NCI-H82 treated with DMSO at 0.1 percent for 48 hours (cell line): ENCODE measurements around the gene MTIF2.
"Not testable (repeated sequence)": the region's sequence is repeated elsewhere in the genome, so short reads cannot be mapped to it uniquely, and the experiment has no call there.

ENCODE experiments used
- DNase-seq: peaks from one replicate; lab custom pipeline; 2025; ENCODE audit not compliant: unreplicated experiment; lab: John Stamatoyannopoulos, UW

The MTIF2 gene

DNA sequence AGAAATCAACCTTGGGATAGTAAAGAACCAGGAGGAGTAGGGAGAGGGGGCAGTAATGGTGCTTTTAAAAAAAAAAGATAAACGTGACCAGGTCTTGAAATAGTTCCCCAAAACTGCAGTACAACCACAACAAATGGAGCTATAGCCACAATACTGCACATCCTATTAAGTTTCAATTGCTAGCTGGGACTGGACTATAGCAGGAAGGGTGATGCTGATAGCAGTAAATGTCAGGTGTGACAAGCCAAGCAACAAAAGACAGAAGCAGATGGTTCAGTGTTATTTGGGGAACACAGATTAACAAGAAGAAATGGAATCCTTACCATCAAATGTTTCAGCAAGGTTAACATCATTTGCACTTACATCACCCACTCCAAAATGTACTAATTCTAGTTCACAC is 26.4 kb downstream of the MTIF2 start:
- no peak for DNase-seq

DNA sequence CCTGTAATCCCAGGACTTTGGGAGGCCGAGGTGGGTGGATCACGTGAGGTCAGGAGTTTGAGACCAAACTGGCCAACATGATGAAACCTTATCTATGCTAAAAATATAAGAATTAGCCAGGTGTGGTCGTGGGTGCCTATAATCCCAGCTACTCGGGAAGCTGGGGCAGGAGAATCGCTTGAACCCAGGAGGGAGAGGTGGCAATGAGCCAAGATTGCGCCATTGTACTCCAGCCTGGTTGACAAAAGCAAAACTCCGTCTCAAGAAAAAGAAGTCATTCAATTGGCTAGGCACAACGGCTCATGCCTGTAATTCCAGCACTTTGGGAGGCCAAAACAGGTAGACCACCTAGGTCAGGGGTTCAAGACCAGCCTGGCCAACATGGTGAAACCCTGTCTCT is 27.4 kb downstream of the MTIF2 start:
- DNase-seq: not testable (repeated sequence)

DNA sequence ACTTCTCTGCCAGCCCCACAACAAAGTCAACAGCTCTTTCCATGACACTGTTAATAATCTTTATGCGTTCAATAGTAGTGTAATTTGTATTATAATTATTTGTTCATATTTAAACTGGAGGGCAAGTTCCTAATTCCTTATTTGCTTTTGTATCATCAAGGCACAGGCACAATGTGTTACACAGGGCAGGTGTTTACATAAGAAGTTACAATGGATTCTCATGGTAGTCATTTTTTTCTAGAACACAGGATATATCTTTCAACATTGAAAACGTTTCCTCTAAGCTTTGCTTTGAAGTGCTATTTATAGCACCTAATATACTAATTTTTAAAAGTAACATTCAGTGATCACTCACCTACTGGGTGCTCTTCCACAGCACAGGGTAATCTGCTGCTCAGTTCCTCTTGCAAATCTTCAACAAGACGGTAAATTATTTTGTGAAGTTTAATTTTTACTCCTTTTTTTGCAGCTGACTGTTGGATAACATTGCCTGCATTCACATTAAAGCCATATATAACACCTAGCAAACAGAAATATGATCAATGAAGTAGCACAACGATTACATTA is 29.3 kb downstream of the MTIF2 start:
- DNase-seq: no peak

DNA sequence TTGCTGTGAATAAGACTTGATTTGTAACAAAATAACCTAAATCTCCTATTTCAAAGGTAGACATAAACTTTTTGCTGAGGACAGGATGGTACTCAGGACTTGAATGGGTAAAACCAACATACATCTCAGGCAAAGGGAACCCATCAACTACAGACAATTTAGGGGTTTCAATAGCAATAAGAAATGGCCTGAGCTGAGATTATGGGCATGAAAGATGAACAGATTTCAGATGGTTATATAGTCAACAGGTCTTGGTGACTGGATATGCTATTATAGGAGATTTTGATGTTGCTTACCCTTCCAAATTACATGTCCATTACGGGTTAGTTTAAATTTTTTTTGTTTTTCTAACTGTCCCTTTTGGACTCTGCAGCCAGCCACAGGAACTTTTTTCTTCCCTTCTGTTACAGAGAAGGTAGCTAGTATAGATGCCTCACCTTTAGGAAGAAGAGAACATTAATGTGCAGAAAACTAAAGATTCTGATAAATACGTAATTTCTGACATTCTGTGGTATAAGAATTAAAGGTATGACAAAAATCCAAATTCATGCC is 32.0 kb downstream of the MTIF2 start:
- no peak for DNase-seq

DNA sequence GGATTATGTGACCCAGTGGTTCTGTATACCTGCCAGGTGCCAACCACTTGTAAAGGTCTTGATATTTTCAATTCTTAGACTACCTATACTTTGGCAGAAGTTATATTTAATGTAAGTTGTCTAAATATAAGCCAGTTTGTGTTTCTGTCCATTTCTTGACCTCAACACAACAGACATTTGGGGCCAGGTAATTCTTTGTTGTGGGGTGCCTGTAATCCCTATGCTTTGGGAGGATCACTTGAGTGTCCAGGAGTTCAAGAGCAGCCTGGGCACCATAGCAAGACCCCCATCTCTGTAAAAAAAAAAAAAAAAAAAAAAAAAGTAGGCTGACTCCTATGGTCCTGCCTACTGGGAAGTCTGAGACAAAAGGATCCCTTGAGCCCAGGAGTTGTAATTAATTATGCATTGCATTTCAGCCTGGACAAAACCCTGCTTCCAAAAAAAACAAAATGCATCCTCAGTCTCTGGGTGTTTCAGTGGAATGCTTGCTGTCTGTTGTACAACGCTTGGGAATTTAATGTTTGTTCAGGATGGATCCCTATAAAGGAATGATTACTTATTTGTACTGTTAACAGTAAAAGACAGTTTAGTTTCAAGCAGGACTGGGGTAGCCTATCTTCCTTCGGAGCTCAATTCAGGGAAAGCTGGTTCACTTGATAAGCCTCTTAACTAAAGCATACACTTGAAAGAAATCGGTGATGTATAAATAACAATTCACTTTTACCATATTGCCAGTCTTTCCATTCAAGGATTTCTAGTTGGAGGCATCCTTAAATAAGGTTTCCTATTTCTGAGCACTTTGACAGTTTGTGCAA is 33.1 kb downstream of the MTIF2 start:
- no peak for DNase-seq

DNA sequence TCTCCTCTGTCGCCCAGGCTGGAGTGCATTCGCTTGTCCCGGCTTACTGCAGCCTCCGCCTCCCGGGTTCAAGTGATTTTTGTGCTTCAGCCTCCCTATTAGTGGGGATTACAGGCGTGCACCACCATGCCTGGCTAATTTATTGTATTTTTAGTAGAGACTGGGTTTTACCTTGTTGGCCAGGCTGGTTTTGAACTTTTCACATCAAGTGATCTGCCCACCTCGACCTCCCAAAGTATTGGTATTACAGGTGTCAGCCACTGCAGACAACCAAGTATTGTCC is 35.4 kb downstream of the MTIF2 start:
- DNase-seq: no peak

DNA sequence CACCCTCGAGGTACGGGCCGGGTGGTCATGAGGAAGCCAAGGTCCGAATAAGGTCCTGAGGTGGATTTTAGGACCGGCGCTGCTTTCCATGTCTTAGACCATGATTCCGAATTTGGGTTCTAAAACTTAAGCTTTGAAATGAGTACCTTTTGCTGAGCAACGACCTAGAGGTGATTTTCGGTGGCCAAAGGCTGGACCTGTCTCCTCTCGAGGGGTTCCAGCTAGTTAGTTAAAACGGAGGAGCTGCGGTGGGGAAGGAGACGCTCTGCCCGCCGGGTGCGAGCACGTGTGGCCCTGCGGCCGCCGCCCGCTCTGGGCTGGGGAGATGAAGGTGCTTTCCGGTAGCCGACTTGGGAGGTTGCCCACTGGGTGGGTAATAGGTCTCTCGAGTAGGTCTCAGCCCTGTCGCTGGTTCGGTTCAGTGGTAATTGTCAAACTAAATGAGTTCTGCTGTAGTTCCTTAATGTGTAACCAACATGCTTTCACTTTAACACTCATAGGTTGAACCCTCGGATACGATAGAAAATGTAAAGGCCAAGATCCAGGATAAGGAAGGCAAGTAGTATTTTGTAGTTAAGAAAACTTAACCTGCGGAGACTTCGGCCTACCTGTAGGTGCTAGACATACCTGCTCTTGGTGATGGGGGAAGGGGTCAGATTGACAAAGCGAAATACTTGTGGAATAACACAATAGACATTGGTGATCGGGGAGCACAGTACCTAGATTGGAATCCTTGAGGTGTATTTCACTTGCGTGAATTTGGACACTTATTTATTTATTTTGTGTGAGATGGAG is 36.0 kb downstream of the MTIF2 start:
- DNase-seq: no peak

DNA sequence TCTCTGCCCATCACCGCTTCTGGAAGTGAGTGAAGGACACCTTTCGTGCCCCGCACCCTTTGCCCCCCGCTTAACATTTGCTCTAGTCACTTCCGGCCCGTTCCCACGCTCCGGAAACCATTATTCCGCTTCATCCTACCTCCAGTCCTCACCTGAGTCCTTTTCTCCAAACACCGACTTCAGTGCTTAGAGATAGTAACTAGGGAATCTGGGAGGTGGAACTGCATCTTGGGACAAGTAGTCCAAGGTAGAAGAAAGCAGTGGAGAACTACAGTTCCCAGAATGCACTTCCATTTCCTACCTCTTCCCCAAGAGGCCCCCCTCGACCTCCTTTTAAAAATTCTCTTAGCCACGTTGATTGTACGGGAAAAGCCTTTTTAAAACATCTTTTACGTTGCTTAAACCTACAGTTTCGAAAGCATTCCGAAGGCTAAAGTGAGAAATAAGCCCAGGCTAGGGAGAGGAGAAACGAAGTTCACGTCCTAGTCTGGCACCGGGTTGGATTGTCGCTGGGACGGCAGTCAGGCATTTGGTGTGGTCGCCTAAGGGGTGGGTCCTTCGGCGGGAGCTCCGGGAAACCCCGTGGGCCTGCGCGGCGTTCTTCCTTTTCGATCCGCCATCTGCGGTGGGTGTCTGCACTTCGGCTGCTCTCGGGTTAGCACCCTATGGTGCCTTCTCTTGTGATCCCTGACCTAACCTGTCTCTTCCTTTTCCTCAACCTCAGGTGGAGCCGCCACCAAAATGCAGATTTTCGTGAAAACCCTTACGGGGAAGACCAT is 36.8 kb downstream of the MTIF2 start, which contains the start of the genes CLHC1 and RPS27A:
Gene CLHC1, minus strand, starts transcription at position 210 of the 779 bp plus-strand sequence. CDS start 9,882 bp downstream, outside the sequence.
Gene RPS27A, plus strand, starts transcription at position 605 of the 779 bp plus-strand sequence. Its CDS starts 137 bp downstream, at position 742.
- DNase-seq: peak; percentile 98

DNA sequence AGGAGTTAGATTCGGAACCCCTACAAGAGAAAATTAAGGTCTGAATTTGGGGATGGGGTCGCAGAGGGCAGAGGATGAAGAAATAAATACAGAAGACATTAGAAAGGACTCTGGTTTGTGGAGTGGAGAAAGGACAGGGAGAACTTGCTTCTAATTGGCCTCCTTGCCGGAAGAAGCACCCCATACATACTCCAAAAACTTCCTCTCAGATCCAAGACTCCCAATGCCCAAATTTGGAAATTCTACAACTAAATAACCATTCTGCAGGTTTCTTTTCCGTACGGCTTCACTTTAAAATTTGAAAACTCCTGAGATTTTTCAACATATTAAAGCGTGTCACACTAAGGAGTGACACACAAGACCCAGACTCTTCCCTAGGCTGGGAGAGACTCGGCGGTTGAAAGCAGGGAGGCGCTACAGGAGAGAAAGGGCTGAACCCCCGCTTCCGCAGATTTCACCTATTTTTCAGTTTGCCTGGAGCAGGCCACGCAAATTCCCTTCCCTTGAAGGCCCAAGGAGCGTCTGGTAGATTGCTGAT is 37.4 kb downstream of the MTIF2 start:
- DNase-seq: no peak

DNA sequence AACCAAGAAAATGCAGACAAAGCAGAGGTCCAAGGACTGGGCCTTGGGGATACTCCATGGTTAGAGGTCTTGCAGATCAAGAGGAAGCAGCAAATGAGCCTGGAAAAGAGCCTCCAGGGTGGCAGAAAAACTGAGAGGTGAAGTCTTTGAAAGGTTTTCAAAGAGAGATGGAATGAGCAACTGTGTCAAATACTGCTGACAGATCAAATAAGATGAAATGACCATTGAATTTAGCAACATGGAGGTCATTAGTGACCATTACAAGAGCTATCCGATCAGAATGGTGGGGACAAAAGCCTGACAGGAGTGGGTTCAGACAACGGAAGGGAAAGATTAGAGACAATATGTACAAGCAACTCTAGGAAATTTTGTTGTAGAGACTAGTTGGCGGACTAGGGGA is 38.5 kb downstream of the MTIF2 start:
- DNase-seq: no peak

DNA sequence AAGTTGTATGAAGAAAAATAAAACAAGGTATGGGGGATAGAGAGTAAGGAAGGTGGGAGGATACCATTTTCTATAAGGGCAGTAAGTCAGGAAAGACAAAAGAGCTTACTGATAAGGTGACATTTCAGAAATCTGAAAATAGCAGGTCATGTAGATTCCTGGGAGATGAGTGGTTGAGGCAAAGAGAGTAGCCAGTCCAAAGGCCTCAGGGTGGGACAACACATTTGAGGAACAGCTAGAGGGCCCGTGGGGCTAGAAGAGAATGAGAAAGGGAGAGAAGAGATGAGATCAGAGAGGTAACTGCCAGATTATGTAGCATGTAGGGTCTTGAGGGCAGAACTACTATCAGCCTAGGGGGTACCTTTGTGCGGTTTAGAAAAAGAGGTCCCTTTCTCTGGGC is 39.8 kb downstream of the MTIF2 start:
- no peak for DNase-seq

DNA sequence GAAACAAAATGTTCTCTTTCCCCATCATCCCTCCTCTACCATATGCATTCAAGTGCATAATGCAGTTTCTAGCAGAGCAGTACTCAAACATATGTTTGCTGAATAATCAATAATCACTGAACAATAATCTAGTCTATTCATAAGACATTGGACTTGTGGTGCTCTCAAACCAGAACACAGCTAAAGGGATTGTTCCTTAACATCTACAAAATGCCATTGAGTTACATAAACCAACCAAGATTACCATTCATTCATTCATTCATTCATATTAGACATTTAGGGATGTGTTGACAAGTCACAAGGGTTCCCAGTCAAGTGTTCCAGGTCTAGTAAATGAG is 40.8 kb downstream of the MTIF2 start:
- no peak for DNase-seq

DNA sequence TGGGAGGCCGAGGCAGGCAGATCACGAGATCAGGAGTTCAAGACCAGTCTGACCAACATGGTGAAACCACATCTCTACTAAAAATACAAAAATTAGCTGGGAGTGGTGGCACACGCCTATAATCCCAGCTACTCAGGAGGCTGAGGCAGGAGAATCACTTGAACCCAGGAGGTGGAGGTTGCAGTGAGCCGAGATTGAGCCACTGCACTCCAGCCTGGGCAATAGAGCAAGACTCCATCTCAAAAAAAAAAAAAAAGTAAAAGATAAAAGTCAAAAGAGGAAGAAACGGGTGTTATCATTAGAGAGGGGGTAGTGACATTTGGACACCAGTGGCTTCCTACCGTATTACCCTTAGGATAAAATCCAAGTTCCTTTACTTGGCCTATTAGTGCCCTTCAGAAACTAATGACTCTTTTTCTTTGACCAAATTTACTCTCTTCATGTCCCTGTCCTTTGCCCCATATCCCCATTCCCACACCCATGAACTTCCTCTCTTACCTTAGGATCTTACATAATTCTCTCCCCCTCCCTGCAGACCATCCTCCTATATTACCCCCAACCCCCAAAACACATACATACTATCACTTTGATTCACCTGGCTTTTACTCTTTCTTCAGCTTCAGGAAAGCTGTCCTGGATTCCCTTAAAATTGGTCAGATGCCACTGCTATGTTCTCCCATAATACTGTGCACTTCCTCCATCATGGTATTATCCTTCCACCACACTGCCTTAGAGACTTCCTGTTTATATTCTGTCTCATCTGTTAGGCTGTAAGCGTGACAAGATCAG is 41.4 kb downstream of the MTIF2 start:
- not testable (repeated sequence) for DNase-seq

DNA sequence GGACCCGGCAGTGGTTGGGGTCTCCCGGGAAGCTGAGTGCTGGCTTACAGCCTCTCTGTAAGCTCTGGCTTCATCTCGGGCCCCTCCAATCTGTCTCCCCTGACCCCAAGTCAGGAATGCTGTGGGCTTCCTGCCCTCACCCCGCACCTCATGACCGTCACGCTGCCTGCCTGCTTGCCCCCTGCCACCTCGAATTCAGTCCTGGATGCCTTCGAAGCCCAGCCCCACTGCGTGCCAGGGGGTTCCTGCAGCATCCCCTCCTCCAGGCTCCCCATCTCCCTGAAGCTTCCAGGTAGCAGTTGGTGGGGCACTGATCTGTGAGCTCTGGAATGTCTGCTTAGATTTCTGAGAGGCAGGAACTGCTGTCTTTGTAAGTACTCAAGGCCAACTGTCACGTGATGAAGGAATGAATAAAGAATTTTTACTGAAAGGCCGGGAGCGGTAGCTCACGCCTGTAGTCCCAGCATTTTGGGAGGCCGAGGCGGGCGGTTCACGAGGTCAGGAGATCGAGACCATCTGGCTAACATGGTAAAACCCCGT is 43.5 kb downstream of the MTIF2 start:
- DNase-seq: no peak

DNA sequence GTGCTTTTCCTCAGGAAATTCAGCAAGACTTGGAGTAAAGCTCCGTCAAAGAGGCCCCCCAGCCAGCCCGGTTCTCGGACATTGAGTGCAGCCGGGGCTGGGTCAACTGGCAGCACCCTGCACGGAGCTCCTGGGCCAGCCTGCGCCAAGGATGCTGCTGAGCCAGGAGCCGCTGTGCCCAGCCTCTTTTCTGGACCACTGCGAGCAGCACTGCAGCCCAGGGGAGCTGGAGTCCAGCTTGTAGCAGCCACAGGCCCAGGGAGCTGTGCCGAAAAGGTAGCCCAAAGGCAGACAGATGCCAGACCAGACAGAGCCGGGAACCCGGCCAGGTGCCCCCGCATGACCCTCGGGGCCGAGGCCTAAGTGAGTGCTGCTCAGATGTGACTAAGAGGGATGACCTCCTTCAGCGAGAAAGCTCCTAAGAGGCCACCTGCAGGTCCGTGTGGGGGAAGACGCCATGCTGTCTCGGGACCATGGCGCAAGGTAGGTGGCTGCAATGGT is 44.2 kb downstream of the MTIF2 start:
- no peak for DNase-seq

DNA sequence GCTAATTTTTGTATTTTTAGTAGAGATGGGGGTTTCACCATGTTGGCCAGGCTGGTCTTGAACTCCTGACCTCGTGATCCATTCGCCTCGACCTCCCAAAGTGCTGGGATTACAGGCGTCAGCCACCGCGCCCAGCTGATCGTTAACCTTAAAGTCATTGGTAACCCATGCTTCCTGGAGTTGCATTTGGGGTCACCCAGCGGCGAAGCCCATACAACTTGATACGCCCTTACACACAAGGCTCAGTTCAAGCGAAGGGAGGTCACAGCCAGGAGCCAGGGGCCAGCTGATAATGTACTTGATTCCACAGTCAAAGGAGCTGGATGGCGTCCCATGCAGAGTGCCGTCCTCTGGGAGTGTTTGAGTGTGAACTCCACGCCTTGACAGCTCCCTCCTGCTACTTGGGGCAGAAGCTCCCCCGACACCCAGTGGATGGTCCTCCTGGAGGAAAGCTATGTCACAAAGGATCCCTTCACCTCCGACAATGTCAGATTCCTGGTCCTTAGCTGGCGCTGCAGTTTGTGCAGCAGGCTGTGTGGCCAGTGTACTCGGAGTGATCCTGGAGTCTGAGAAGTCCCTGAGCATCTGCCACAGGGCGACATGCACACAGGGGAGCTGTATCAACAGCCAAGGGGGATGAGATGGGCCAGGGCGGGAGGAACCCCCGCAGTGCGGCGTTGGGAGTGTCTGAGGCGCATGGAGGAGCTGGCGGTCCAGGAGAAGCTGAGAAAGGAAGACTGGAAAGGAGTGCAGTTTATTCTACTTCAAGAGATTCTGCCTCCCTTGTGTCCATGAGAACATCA is 44.9 kb downstream of the MTIF2 start:
- no peak for DNase-seq

DNA sequence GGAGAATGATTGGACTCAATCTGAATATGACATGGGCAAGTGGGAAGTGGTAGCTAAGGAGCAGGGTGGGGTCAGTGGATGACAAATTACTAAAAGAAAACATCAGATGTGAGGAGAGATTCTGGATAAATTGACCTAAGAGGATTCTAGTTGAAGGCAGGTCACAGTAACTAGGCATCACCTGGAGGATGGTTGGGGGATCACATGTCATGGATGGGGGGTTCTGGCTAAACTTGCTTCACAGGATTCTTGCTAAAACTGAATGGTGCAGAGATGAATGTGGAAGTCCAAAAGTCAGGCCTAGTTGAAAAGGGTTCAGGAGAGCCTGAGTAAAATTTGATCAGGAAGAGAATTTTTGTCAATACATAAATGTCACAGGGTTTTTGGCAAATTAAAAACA is 55.2 kb downstream of the MTIF2 start:
- DNase-seq: no peak

DNA sequence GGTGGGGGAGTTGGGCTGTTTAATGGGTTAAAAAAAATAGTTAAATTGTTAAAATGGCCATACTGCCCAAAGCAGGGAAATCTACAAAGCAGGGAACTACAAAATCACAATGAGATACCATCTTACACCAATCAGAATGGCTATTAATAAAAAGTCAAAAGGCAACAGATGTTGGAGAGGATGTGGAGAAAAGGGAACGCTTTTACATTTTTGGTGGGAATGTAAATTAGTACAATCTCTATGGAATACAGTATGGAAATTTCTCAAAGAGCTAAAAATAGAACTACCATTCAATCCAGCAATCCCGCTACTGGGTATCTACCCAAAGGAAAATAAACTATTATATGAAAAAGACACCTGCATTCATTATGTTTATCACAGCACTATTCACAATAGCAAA is 64.1 kb downstream of the MTIF2 start:
- DNase-seq: no peak

DNA sequence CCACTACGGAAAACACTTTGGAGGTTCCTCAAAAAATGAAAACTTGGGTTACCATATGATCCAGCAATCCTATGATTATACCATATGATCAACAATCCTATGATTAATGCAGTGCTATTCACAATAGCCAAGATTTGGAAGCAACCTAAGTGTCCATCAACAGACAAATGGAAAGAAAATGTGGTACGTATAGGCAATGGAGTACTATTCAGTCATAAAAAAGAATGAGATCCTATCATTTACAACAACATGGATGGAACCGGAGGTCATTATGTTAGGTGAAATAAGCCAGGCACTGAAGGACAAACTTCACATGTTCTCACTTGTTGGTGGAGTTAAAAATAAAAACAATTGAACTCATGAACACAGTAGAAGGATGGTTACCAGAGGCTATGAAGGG is 64.5 kb downstream of the MTIF2 start:
- DNase-seq: no peak
